ENCODE results near the gene RPL5. TPM values are rescaled to one million over a fixed set of nuclear protein-coding genes. Genes with fewer than 3 reads are reported as not detected.

Gene RPL5
- total RNA-seq, 1 experiment from 2014 or later: 1,430 TPM

- TF ChIP-seq ATF6 (CRISPR knock-in tag; IDR thresholded peaks at IDR 0.05) (no peak), SOX15 (CRISPR knock-in tag; IDR thresholded peaks at IDR 0.05) (no peak), ZNF416 (CRISPR knock-in tag; IDR thresholded peaks at IDR 0.05) (no peak), AR (CRISPR knock-in tag; IDR thresholded peaks at IDR 0.05) (no peak), FOXP1 (CRISPR knock-in tag; IDR thresholded peaks at IDR 0.05; ENCODE audit: borderline replicate concordance) (no peak), ZBTB43 (CRISPR knock-in tag; IDR thresholded peaks at IDR 0.05) (no peak), ZNF121 (CRISPR knock-in tag; IDR thresholded peaks at IDR 0.05) (no peak), NFYB (CRISPR knock-in tag; conservative IDR thresholded peaks at IDR 0.05; ENCODE audit: low read depth) (no peak)
- TF ChIP-seq, protein P1, sequence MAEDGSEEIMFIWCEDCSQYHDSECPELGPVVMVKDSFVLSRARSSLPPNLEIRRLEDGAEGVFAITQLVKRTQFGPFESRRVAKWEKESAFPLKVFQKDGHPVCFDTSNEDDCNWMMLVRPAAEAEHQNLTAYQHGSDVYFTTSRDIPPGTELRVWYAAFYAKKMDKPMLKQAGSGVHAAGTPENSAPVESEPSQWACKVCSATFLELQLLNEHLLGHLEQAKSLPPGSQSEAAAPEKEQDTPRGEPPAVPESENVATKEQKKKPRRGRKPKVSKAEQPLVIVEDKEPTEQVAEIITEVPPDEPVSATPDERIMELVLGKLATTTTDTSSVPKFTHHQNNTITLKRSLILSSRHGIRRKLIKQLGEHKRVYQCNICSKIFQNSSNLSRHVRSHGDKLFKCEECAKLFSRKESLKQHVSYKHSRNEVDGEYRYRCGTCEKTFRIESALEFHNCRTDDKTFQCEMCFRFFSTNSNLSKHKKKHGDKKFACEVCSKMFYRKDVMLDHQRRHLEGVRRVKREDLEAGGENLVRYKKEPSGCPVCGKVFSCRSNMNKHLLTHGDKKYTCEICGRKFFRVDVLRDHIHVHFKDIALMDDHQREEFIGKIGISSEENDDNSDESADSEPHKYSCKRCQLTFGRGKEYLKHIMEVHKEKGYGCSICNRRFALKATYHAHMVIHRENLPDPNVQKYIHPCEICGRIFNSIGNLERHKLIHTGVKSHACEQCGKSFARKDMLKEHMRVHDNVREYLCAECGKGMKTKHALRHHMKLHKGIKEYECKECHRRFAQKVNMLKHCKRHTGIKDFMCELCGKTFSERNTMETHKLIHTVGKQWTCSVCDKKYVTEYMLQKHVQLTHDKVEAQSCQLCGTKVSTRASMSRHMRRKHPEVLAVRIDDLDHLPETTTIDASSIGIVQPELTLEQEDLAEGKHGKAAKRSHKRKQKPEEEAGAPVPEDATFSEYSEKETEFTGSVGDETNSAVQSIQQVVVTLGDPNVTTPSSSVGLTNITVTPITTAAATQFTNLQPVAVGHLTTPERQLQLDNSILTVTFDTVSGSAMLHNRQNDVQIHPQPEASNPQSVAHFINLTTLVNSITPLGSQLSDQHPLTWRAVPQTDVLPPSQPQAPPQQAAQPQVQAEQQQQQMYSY (CRISPR knock-in tag; IDR thresholded peaks at IDR 0.05): no peak
Observed at GRCh38 chr1:92808381-92808780, 23.5 kb upstream of the RPL5 start (continued).

DNA sequence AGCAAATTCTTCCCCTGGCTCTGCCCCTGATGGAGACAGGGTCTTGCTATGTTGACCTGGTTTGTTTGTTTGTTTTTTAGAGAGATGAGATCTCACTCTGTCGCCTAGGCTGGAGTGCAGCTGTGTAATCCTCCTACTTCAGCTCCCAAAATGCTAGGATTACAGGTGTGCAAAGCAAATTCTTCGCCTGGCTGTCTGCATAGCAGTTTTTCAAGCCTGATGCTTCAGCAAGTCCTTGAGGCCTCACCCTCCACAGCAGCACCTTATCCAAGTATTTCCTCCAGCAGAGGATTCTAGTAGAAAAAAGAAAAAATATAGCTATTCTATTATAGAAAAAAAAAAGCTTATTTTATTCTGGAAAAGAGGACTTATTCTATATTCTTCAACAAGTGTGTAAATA, 15.1 kb upstream of the RPL5 start:
- CTCF ChIA-PET: interaction anchor here (1.6 kb wide), 1 partner anchor 506 kb away, joined by 3 read pairs; no protein-coding TSS in a partner anchor
- H3K4me3 Mint-ChIP-seq: no peak overlapping the region
- TF ChIP-seq, protein P2, sequence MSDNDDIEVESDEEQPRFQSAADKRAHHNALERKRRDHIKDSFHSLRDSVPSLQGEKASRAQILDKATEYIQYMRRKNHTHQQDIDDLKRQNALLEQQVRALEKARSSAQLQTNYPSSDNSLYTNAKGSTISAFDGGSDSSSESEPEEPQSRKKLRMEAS (CRISPR knock-in tag; IDR thresholded peaks at IDR 0.05): no peak
- TF ChIP-seq ZNF232 (CRISPR knock-in tag; IDR thresholded peaks at IDR 0.05): no peak
- no peak for TF ChIP-seq CREB1 (CRISPR knock-in tag; IDR thresholded peaks at IDR 0.05)
- ATAC-seq (no peak), DNase-seq (ENCODE audit: low spot score) (no peak)
- no peaks in the 10 kb centered on the region for H3K9me3 Mint-ChIP-seq
- POLR2A ChIA-PET: no interaction called here
- H3K27me3 Mint-ChIP-seq (ENCODE audit: low read depth): no peaks in the 10 kb centered on the region
- peaks cover 2% of the 10 kb centered on the region; the same call in 1 of the 2 replicates for H3K4me1 Mint-ChIP-seq
- H3K36me3 Mint-ChIP-seq: no peaks in the 10 kb centered on the region
- H3K27ac Mint-ChIP-seq: no peak overlapping the region

DNA sequence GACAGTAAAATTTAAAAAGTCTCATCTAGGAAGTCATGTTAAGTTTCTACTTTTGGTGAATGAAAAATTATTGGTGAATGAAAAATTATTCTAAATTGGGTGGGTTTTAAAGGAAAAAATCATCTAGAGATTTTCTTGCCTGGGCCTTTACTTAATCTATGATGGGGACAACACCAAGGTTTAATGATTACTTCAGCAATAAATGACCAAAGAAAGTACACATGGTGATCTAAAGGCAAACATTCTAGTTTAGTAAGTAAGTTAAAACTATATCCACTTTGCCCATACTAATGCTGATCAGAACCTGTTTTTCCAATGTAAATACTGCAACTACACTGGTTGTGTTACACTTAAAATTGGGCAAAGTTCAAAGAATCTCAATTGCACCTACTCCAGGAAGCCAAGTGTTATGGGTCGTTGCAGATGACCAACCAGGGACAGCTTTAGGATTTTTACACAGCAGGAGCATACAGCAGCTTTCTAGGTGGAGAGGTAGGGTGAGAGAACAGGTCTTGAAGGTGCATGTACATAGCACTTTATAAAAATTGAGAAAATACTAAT, 14.6 kb upstream of the RPL5 start:
- CTCF ChIA-PET: interaction anchor here (1.6 to 1.8 kb wide), 2 partner anchors 13 to 507 kb away, joined by 3 to 14 read pairs; no protein-coding TSS in a partner anchor
- H3K9me3 Mint-ChIP-seq: no peaks in the 10 kb centered on the region
- TF ChIP-seq GABPB1 (CRISPR knock-in tag; IDR thresholded peaks at IDR 0.05) (peak; percentile 37; the same call in 1 of the 2 replicates), ZBTB21 (CRISPR knock-in tag; IDR thresholded peaks at IDR 0.05; ENCODE audit: borderline replicate concordance) (no peak), ELF4 (CRISPR knock-in tag; IDR thresholded peaks at IDR 0.05; ENCODE audit: low read depth) (no peak)
- no peaks in the 10 kb centered on the region for H3K36me3 Mint-ChIP-seq
- no peak overlapping the region for H3K27ac Mint-ChIP-seq
- H3K4me1 Mint-ChIP-seq: peaks cover 2% of the 10 kb centered on the region; the same call in 1 of the 2 replicates
- POLR2A ChIA-PET: interaction anchor here (1.4 kb wide), 1 partner anchor 15 kb away, joined by 5 read pairs; the partner anchor contains the start of gene RPL5
- DNase-seq (ENCODE audit: low spot score): no peak
- no peaks in the 10 kb centered on the region for H3K27me3 Mint-ChIP-seq (ENCODE audit: low read depth)
- no peak overlapping the region for H3K4me3 Mint-ChIP-seq
- no peak for ATAC-seq

Data from WTC11 (cell line).